ENCODE results near the gene ZNF687. TPM values are rescaled to one million over a fixed set of nuclear protein-coding genes. Genes with fewer than 3 reads are reported as not detected.

The ZNF687 gene
- total and polyA plus RNA-seq, 9 donors = 6.4 to 37.2 (median 24.6) TPM

DNA sequence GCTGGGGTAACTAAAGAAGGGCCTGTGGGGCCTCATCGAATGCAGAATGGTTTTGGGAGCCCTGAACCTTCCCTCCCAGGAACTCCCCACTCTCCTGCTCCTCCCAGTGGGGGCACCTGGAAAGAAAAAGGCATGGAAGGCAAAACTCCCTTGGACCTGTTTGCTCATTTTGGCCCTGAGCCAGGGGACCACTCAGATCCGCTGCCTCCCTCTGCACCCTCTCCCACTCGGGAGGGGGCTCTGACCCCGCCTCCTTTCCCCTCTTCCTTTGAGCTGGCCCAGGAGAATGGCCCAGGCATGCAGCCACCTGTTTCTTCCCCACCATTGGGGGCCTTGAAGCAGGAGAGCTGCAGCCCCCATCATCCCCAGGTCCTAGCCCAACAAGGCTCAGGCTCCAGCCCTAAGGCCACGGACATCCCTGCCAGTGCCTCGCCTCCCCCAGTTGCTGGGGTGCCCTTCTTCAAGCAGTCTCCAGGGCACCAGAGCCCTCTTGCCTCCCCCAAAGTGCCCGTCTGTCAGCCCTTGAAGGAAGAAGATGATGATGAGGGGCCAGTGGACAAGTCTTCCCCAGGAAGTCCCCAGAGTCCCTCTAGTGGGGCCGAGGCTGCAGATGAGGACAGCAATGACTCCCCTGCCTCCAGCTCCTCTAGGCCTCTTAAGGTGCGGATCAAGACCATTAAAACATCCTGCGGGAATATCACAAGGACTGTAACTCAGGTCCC, 4.7 kb downstream of the ZNF687 start:
- WGBS, 3 donors = 76 to 83% (median 79%) methylated on average over 10 of the region's 10 CpGs
- no peak overlapping the region for H3K27ac ChIP-seq
- no peaks in the 10 kb centered on the region for H3K9me3 ChIP-seq
- H3K27me3 ChIP-seq = no peaks in the 10 kb centered on the region
- peak in 1 of 5 donors; percentile 32 for DNase-seq
- H3K4me1 ChIP-seq (ENCODE audit: insufficient read depth) = peaks cover 6% of the 10 kb centered on the region
- intact Hi-C loops (cut with DNase I) = no loop called here
- TF ChIP-seq EP300 (IDR thresholded peaks at IDR 0.05) (no peak), CTCF (IDR thresholded peaks at IDR 0.05) (no peak), POLR2A (IDR thresholded peaks at IDR 0.05) (no peak)
- H3K4me3 ChIP-seq = no peak overlapping the region
- H3K36me3 ChIP-seq = no peaks in the 10 kb centered on the region

GRCh38 chr1:151287341-151287699, 5.2 kb downstream of the ZNF687 start:
- DNase-seq = no peak
- Histone ChIP-seq H3K4me1 (ENCODE audit: insufficient read depth) (peaks cover 6% of the 10 kb centered on the region), H3K36me3 (no peaks in the 10 kb centered on the region), H3K27ac (no peak overlapping the region), H3K4me3 (no peak overlapping the region), H3K9me3 (no peaks in the 10 kb centered on the region), H3K27me3 (no peaks in the 10 kb centered on the region)
- WGBS, 3 donors = 79 to 88% (median 85%) methylated on average over 7 of the region's 7 CpGs
- TF ChIP-seq POLR2A (IDR thresholded peaks at IDR 0.05) (no peak), CTCF (IDR thresholded peaks at IDR 0.05) (no peak), EP300 (IDR thresholded peaks at IDR 0.05) (no peak)
- intact Hi-C loops (cut with DNase I) = no loop called here

- intact Hi-C loops (cut with DNase I) = no loop called here
- no peaks in the 10 kb centered on the region for H3K36me3 ChIP-seq
- WGBS, 3 donors = 86 to 89% (median 86%) methylated on average over 22 of the region's 22 CpGs
Measured at GRCh38 chr1:151287767-151288500, 5.8 kb downstream of the ZNF687 start.

DNA sequence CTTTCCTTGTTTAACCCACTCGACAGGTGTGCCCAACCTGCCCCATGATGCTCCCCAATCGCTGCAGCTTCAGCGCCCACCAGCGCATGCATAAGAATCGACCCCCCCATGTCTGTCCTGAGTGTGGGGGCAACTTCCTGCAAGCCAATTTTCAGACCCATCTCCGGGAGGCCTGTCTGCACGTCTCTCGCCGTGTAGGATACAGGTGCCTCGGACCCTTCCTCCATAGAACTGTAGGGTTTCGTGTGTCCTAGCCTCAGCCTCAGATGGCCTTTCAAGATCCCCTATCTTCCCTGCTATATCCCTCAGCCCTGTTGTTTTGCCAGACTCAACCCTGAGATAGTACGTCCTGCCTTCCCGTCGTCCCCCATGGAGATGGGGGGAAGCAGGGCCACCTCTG, 6.4 kb downstream of the ZNF687 start:
- TF ChIP-seq EP300 (IDR thresholded peaks at IDR 0.05) (no peak), POLR2A (IDR thresholded peaks at IDR 0.05) (no peak)
- H3K4me1 ChIP-seq (ENCODE audit: insufficient read depth) = peaks cover 6% of the 10 kb centered on the region
- no peak overlapping the region for H3K4me3 ChIP-seq
- H3K9me3 ChIP-seq = no peaks in the 10 kb centered on the region
- H3K27me3 ChIP-seq = no peaks in the 10 kb centered on the region
- no peak for DNase-seq
- 74 to 80% (median 80%) methylated on average over 14 of the region's 14 CpGs for WGBS, 3 donors
- no peaks in the 10 kb centered on the region for H3K36me3 ChIP-seq
- intact Hi-C loops (cut with DNase I) = no loop called here
- no peak overlapping the region for H3K27ac ChIP-seq

More at GRCh38 chr1:151287767-151288500, 5.8 kb downstream of the ZNF687 start:
- H3K27me3 ChIP-seq = no peaks in the 10 kb centered on the region
- no peak for DNase-seq
- no peak overlapping the region for H3K4me3 ChIP-seq
- no peak for TF ChIP-seq POLR2A (IDR thresholded peaks at IDR 0.05)
- TF ChIP-seq CTCF (IDR thresholded peaks at IDR 0.05) = no peak
- TF ChIP-seq EP300 (IDR thresholded peaks at IDR 0.05) = no peak
- H3K27ac ChIP-seq = no peak overlapping the region
- H3K9me3 ChIP-seq = no peaks in the 10 kb centered on the region
- peaks cover 6% of the 10 kb centered on the region for H3K4me1 ChIP-seq (ENCODE audit: insufficient read depth)
